GM12878 (cell line): Measurements from ENCODE around the gene CHTOP. TPM values are rescaled to one million over a fixed set of nuclear protein-coding genes. Genes with fewer than 3 reads are reported as not detected.

Experiments
- ATAC-seq: fragments of 200-7000 bp; cut with Tn5 transposase; 3 replicates; pipeline ENCODE4 v1.9.1; 2020; ENCODE audit warnings: mild to moderate bottlenecking, moderate library complexity
- BruUV-seq: library from RNA; stranded (reverse); fragments of 400-500 nt; replicated peaks from 2 replicates; lab custom pipeline; 2021; lab: Mats Ljungman, UMichigan
- CTCF ChIA-PET: fragments of 300-600 bp; sonication (Branson Sonifier 250); formaldehyde crosslinking; extraction: SDS; loops from one replicate; lab custom pipeline; 2021; ENCODE audit warnings: inconsistent platforms; lab: Yijun Ruan, JAX
- POLR2A ChIA-PET: fragments of 350-600 bp; formaldehyde crosslinking; extraction: SDS; loops from one replicate; lab custom pipeline; 2021; ENCODE audit warnings: inconsistent platforms; lab: Charles Lee
- RAD21 ChIA-PET: fragments of 300-600 bp; sonication (Branson Sonifier 250); formaldehyde crosslinking; loops from one replicate; lab custom pipeline; 2023; ENCODE audit warnings: antibody characterized with exemption; ENCODE audit not compliant: unreplicated experiment; lab: Charles Lee
- SMC1A ChIA-PET: fragments of 300-600 bp; sonication (Branson Sonifier 250); formaldehyde crosslinking; loops from one replicate; lab custom pipeline; 2023; ENCODE audit not compliant: unreplicated experiment, uncharacterized antibody; lab: Charles Lee
- DNase-seq: peaks from one replicate; pipeline ENCODE4 v3.0.0-alpha.2; 2011; ENCODE audit warnings: low read depth, low spot score
- FAIRE-seq: peaks from 3 replicates; lab custom pipeline; 2011; peaks lifted over from hg19 to GRCh38; lab: Jason Lieb, UNC
- H2AFZ ChIP-seq: 2 replicates; pipeline ENCODE4 v1.6.0; 2011; ENCODE audit warnings: low read depth, low read length, control low read depth; ENCODE audit not compliant: control insufficient read depth
- H3K27ac ChIP-seq: 2 replicates; pipeline ENCODE4 v1.5.1; 2011; ENCODE audit warnings: control low read depth; ENCODE audit not compliant: control insufficient read depth, insufficient read depth
- H3K27me3 ChIP-seq, 2 experiments: replicated peaks in 1 of 2; 2 replicates each; pipeline versions ENCODE4 v1.6.0 to v1.6.1; 2011; ENCODE audit warnings: low read length in 1 of 2; ENCODE audit not compliant: control insufficient read depth in 2 of 2, insufficient read depth in 2 of 2
- H3K36me3 ChIP-seq, 2 experiments: 2 replicates each; pipeline ENCODE4 v1.5.1; 2011; ENCODE audit warnings: low read length in 1 of 2; ENCODE audit not compliant: control insufficient read depth in 2 of 2, insufficient read depth in 2 of 2
- H3K4me1 ChIP-seq: 2 replicates; pipeline ENCODE4 v1.6.1; 2011; ENCODE audit warnings: mild to moderate bottlenecking, low read length, moderate library complexity, mixed read lengths; ENCODE audit not compliant: control insufficient read depth, insufficient read depth
- H3K4me2 ChIP-seq: 2 replicates; pipeline ENCODE4 v1.6.0; 2011; ENCODE audit warnings: control low read depth; ENCODE audit not compliant: control insufficient read depth, insufficient read depth
- H3K4me3 ChIP-seq: fragments of 200-600 bp; sonication (generic); 2 replicates; pipeline ENCODE4 v1.5.1; 2016
- H3K79me2 ChIP-seq: 2 replicates; pipeline ENCODE4 v1.6.0; 2011; ENCODE audit warnings: low read length; ENCODE audit not compliant: control insufficient read depth, insufficient read depth
- H3K9ac ChIP-seq: 2 replicates; pipeline ENCODE4 v1.8.0; 2011; ENCODE audit warnings: low read length, control low read depth, mixed read lengths; ENCODE audit not compliant: control insufficient read depth, insufficient read depth
- H3K9me3 ChIP-seq: replicated peaks from 3 replicates; pipeline ENCODE4 v1.5.1; 2011; ENCODE audit warnings: mild to moderate bottlenecking, low read length; ENCODE audit not compliant: control insufficient read depth, insufficient read depth
- H4K20me1 ChIP-seq: 2 replicates; pipeline ENCODE4 v1.6.0; 2011; ENCODE audit not compliant: control insufficient read depth, insufficient read depth
- BCL3 ChIP-seq: IDR thresholded peaks from 2 replicates; pipeline ENCODE4 v1.6.1; 2011; ENCODE audit warnings: borderline replicate concordance, low read depth, mild to moderate bottlenecking, moderate library complexity, low read length; ENCODE audit not compliant: insufficient read depth, poor library complexity, severe bottlenecking
- CHD2 ChIP-seq: IDR thresholded peaks from 2 replicates; pipeline ENCODE4 v1.6.1; 2011; ENCODE audit warnings: low read depth, low read length, improper control_type of control experiment, borderline replicate concordance
- CREM ChIP-seq: IDR thresholded peaks from 2 replicates; pipeline ENCODE4 v1.6.1; 2014; ENCODE audit warnings: antibody characterized with exemption, low read depth
- IKZF2 ChIP-seq, 2 experiments: fragments of 450-650 bp; IDR thresholded peaks; 2 replicates each; pipeline ENCODE4 v1.6.1; 2017; ENCODE audit warnings: mild to moderate bottlenecking in 2 of 2, moderate library complexity in 2 of 2
- KDM1A ChIP-seq: fragments of 200-600 bp; sonication (generic); IDR thresholded peaks from 2 replicates; pipeline ENCODE4 v1.6.1; 2016; ENCODE audit warnings: borderline replicate concordance
- NFIC ChIP-seq: IDR thresholded peaks from 2 replicates; pipeline ENCODE4 v1.6.1; 2012; ENCODE audit warnings: low read depth, mild to moderate bottlenecking, inconsistent platforms, low read length, moderate library complexity
- NR2C2 ChIP-seq: IDR thresholded peaks from 2 replicates; pipeline ENCODE4 v1.6.1; 2011; ENCODE audit warnings: borderline replicate concordance, low read depth; ENCODE audit not compliant: control insufficient read depth, insufficient read length
- PKNOX1 ChIP-seq: fragments of 450-650 bp; IDR thresholded peaks from 2 replicates; pipeline ENCODE4 v1.6.1; 2016; ENCODE audit warnings: mild to moderate bottlenecking
- SMAD5 ChIP-seq: IDR thresholded peaks from 2 replicates; pipeline ENCODE4 v1.6.1; 2016; ENCODE audit warnings: antibody characterized with exemption, low read depth
- SREBF2 ChIP-seq: IDR thresholded peaks from 2 replicates; pipeline ENCODE4 v1.6.1; 2012; ENCODE audit warnings: mild to moderate bottlenecking, low read length
- WGBS: methylation state at CpG from one replicate; pipeline ENCODE4 v1.1.6; 2016; ENCODE audit warnings: low lambda C conversion rate; ENCODE audit not compliant: insufficient replicate concordance, insufficient coverage; ENCODE audit errors: missing lambda C conversion rate; 5-methylcytosine and 5-hydroxymethylcytosine counted together
- in situ Hi-C: fragments of 300-500 bp; cut with MboI; formaldehyde crosslinking; loops from 9 replicates; pipeline ENCODE4 v1.14.3; 2018; ENCODE audit warnings: mixed read lengths
- intact Hi-C: fragments of 100-400 bp; cut with micrococcal nuclease; formaldehyde crosslinking; loops from one replicate; pipeline ENCODE4 v1.14.2; 2022; ENCODE audit not compliant: unreplicated experiment
- polyA plus RNA-seq, 11 experiments: library from polyadenylated mRNA; depleted of rRNA in 4 of 11; unstranded in 6 of 11; stranded (reverse) in 5 of 11; fragments of >200 nt; fragmentation: Nextera tagmentation in 4 of 11; fragmentation: Illumina TruSeq in 1 of 11; extraction: Ambion mirVana in 4 of 11; extraction: Trizol in 1 of 11; gene quantifications; 1 replicate in 1 of 11; 2 replicates in 10 of 11; pipeline versions ENCODE4 v1.2.1 to v1.2.3, GENCODE V29; 2011 to 2016; ENCODE audit warnings: inconsistent platforms in 2 of 11, missing spikeins in 2 of 11, low read depth in 1 of 11
- total RNA-seq, 4 experiments: library from RNA; depleted of rRNA in 3 of 4; stranded (reverse); fragments of >200 nt in 3 of 4; fragmentation: Illumina TruSeq in 1 of 4; extraction: Trizol in 1 of 4; gene quantifications; 2 replicates each; pipeline versions ENCODE4 v1.2.1 to v1.2.3, GENCODE V29; 2013 to 2021
- TF ChIP-seq, protein P1 (sequence below): fragments of 450-650 bp; IDR thresholded peaks from 2 replicates; pipeline ENCODE4 v1.6.1; 2017; ENCODE audit warnings: mild to moderate bottlenecking, moderate library complexity
- TF ChIP-seq, protein P2 (sequence below): IDR thresholded peaks from 2 replicates; pipeline ENCODE4 v1.6.1; 2011; ENCODE audit warnings: mild to moderate bottlenecking, low read depth, low read length, moderate library complexity; ENCODE audit not compliant: insufficient replicate concordance
- TF ChIP-seq, protein P3 (sequence below): fragments of 450-650 bp; IDR thresholded peaks from 2 replicates; pipeline ENCODE4 v1.6.1; 2014; ENCODE audit warnings: mild to moderate bottlenecking

Gene CHTOP
- total and polyA plus RNA-seq, 10 of the 15 experiments (the other 5 are each of a cell fraction or from before 2014, with no cell fraction given), result 8.4 to 93.8 (median 52.3) TPM

DNA sequence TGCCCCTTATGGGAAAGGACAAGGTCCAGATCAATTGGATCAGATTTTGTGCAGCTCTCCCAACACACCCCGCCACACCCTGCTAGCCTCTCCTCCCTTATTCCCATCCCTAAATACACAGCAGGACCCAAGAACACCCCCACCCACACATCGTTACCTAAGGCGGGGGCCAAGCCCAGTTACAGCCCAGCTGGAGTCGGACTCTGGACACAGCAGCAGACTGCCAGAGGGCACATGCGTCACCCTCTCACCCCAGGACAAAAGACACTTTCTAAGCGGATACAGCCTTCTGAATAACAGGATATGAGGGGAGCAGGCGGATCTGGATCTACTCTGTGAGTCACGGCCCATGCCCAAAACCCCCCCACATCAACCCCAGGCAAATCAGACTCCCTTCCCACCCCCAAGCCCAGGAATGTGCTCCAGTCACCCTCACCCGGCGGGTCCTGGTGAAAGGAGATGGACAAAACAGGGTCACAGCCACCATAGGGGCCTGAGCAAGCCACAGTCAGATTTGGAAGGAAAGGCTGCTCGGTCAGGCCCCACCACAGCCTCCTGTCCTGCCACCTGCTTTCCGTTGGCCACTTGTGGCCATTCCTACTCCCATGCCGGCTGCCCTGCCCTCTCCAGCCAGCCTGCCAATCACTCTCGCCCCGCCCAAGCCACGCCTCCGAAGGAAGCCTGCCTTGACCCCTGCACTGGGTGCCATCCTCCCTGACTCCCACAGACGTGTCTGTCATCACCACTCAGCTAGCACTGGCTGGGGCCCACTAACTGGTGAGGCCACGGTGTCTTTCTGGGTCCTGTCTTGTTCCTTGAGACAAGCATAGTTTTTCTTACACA lies 24.9 kb upstream of the CHTOP start:
- H3K27me3 ChIP-seq, result no peaks in the 10 kb centered on the region
- H4K20me1 ChIP-seq, result no peaks in the 10 kb centered on the region
- no peak overlapping the region for H3K9ac ChIP-seq
- H3K27ac ChIP-seq, result no peak overlapping the region
- H3K4me3 ChIP-seq, result no peak overlapping the region
- POLR2A ChIA-PET, result no interaction called here
- peak; percentile 66 for ATAC-seq
- TF ChIP-seq, protein P1, sequence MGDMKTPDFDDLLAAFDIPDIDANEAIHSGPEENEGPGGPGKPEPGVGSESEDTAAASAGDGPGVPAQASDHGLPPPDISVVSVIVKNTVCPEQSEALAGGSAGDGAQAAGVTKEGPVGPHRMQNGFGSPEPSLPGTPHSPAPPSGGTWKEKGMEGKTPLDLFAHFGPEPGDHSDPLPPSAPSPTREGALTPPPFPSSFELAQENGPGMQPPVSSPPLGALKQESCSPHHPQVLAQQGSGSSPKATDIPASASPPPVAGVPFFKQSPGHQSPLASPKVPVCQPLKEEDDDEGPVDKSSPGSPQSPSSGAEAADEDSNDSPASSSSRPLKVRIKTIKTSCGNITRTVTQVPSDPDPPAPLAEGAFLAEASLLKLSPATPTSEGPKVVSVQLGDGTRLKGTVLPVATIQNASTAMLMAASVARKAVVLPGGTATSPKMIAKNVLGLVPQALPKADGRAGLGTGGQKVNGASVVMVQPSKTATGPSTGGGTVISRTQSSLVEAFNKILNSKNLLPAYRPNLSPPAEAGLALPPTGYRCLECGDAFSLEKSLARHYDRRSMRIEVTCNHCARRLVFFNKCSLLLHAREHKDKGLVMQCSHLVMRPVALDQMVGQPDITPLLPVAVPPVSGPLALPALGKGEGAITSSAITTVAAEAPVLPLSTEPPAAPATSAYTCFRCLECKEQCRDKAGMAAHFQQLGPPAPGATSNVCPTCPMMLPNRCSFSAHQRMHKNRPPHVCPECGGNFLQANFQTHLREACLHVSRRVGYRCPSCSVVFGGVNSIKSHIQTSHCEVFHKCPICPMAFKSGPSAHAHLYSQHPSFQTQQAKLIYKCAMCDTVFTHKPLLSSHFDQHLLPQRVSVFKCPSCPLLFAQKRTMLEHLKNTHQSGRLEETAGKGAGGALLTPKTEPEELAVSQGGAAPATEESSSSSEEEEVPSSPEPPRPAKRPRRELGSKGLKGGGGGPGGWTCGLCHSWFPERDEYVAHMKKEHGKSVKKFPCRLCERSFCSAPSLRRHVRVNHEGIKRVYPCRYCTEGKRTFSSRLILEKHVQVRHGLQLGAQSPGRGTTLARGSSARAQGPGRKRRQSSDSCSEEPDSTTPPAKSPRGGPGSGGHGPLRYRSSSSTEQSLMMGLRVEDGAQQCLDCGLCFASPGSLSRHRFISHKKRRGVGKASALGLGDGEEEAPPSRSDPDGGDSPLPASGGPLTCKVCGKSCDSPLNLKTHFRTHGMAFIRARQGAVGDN, result no peak
- no peak for TF ChIP-seq NFIC
- TF ChIP-seq SMAD5, result no peak
- no peak for TF ChIP-seq IKZF2 (IDR thresholded peaks at IDR 0.05)
- TF ChIP-seq CREM, result no peak
- TF ChIP-seq PKNOX1, result peak; percentile 77
- TF ChIP-seq BCL3, result no peak
- no peak for TF ChIP-seq CHD2
- TF ChIP-seq, protein P2, sequence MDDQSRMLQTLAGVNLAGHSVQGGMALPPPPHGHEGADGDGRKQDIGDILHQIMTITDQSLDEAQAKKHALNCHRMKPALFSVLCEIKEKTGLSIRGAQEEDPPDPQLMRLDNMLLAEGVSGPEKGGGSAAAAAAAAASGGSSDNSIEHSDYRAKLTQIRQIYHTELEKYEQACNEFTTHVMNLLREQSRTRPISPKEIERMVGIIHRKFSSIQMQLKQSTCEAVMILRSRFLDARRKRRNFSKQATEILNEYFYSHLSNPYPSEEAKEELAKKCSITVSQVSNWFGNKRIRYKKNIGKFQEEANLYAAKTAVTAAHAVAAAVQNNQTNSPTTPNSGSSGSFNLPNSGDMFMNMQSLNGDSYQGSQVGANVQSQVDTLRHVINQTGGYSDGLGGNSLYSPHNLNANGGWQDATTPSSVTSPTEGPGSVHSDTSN, result peak; percentile 45
- TF ChIP-seq, protein P3, sequence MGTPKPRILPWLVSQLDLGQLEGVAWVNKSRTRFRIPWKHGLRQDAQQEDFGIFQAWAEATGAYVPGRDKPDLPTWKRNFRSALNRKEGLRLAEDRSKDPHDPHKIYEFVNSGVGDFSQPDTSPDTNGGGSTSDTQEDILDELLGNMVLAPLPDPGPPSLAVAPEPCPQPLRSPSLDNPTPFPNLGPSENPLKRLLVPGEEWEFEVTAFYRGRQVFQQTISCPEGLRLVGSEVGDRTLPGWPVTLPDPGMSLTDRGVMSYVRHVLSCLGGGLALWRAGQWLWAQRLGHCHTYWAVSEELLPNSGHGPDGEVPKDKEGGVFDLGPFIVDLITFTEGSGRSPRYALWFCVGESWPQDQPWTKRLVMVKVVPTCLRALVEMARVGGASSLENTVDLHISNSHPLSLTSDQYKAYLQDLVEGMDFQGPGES, result no peak
- TF ChIP-seq KDM1A, result no peak
- TF ChIP-seq SREBF2, result no peak
- no peak for TF ChIP-seq NR2C2
- SMC1A ChIA-PET, result no interaction called here
- no peaks in the 10 kb centered on the region for H3K79me2 ChIP-seq
- H3K4me2 ChIP-seq, result no peak overlapping the region
- CTCF ChIA-PET, result interaction anchor here (2.1 kb wide), 1 partner anchor 41 kb away, joined by 7 read pairs; no protein-coding TSS in a partner anchor
- no peaks in the 10 kb centered on the region for H3K4me1 ChIP-seq
- WGBS, result 44% methylated on average over 19 of the region's 19 CpGs
- no peak overlapping the region for H2AFZ ChIP-seq
- in situ Hi-C loops (no loop called here), intact Hi-C loops (no loop called here)
- no peaks in the 10 kb centered on the region for H3K36me3 ChIP-seq
- DNase-seq, result no peak
- no peak for FAIRE-seq
- RAD21 ChIA-PET, result interaction anchor here (0.6 kb wide), 1 partner anchor 153 kb away, joined by 3 read pairs; no protein-coding TSS in a partner anchor
- no TSS peak for BruUV-seq
- H3K9me3 ChIP-seq, result no peaks in the 10 kb centered on the region
